ENCODE results near the gene TGFB3. TPM values are rescaled to one million over a fixed set of nuclear protein-coding genes. Genes with fewer than 3 reads are reported as not detected.

The TGFB3 gene
- total RNA-seq, 6 donors from 2014 or later, result 6.5 to 28.6 (median 12.3) TPM

GRCh38 chr14:75990297-75990696, 8.5 kb upstream of the TGFB3 start:
- 88 to 90% methylated on average over 4 of the region's 4 CpGs for WGBS, 2 donors
- TF ChIP-seq CTCF (IDR thresholded peaks at IDR 0.05), result no peak
- no peak for TF ChIP-seq POLR2AphosphoS5 (IDR thresholded peaks at IDR 0.05)
- no peak for TF ChIP-seq POLR2A (IDR thresholded peaks at IDR 0.05)
- TF ChIP-seq EP300 (IDR thresholded peaks at IDR 0.05), result no peak
- peaks cover 12 to 21% (median 16%) of the 10 kb centered on the region in 4 donors for H3K4me1 ChIP-seq
- H3K27me3 ChIP-seq, result no peaks in the 10 kb centered on the region
- no peak overlapping the region for H3K4me3 ChIP-seq
- no peak for DNase-seq
- peaks cover 0 to 12% (median 0%) of the 10 kb centered on the region in 4 donors for H3K36me3 ChIP-seq
- no peak for ATAC-seq (ENCODE audit: low FRiP score in 2 of 2)
- H3K27ac ChIP-seq, result no peak overlapping the region
- no peaks in the 10 kb centered on the region for H3K9me3 ChIP-seq

GRCh38 chr14:75989134-75989533, 7.3 kb upstream of the TGFB3 start:
- DNase-seq (no peak), ATAC-seq (ENCODE audit: low FRiP score in 2 of 2) (peak in 1 of 2 donors; percentile 69)
- peaks cover 15 to 23% (median 21%) of the 10 kb centered on the region in 4 donors for H3K4me1 ChIP-seq
- peaks cover 0 to 9% (median 0%) of the 10 kb centered on the region in 4 donors for H3K36me3 ChIP-seq
- peak; percentile 64 to 97 for TF ChIP-seq POLR2AphosphoS5 (IDR thresholded peaks at IDR 0.05)
- TF ChIP-seq EP300 (IDR thresholded peaks at IDR 0.05), result peak in 3 of 4 donors; percentile 88 to 97 (median 89)
- no peak for TF ChIP-seq POLR2A (IDR thresholded peaks at IDR 0.05)
- no peak for TF ChIP-seq CTCF (IDR thresholded peaks at IDR 0.05)
- H3K9me3 ChIP-seq, result no peaks in the 10 kb centered on the region
- H3K27ac ChIP-seq, result peak overlapping the region; percentile 28 to 83 (median 56)
- 42 to 79% methylated on average over 6 of the region's 6 CpGs for WGBS, 2 donors
- H3K4me3 ChIP-seq, result no peak overlapping the region
- H3K27me3 ChIP-seq, result no peaks in the 10 kb centered on the region

GRCh38 chr14:75987201-75987970, 5.6 kb upstream of the TGFB3 start:
- H3K27me3 ChIP-seq, result no peaks in the 10 kb centered on the region
- ATAC-seq (ENCODE audit: low FRiP score in 2 of 2) (no peak), DNase-seq (no peak)
- no peak overlapping the region for H3K27ac ChIP-seq
- H3K36me3 ChIP-seq, result peaks cover 0 to 4% (median 0%) of the 10 kb centered on the region in 4 donors
- 63 to 64% methylated on average over 3 of the region's 3 CpGs for WGBS, 2 donors
- no peak overlapping the region for H3K4me3 ChIP-seq
- H3K9me3 ChIP-seq, result no peaks in the 10 kb centered on the region
- TF ChIP-seq EP300 (IDR thresholded peaks at IDR 0.05) (no peak), POLR2A (IDR thresholded peaks at IDR 0.05) (no peak), POLR2AphosphoS5 (IDR thresholded peaks at IDR 0.05) (no peak)
- H3K4me1 ChIP-seq, result peaks cover 15 to 28% (median 26%) of the 10 kb centered on the region in 4 donors

GRCh38 chr14:75986439-75986765, 4.6 kb upstream of the TGFB3 start:
- H3K27ac ChIP-seq, result peak overlapping the region in 3 of 4 donors; percentile 81 to 89 (median 84)
- no peak for ATAC-seq (ENCODE audit: low FRiP score in 2 of 2)
- DNase-seq, result no peak
- peak overlapping the region in 3 of 4 donors; percentile 91 to 97 (median 97) for H3K4me3 ChIP-seq
- peaks cover 0 to 4% (median 0%) of the 10 kb centered on the region in 4 donors for H3K36me3 ChIP-seq
- peaks cover 18 to 31% (median 30%) of the 10 kb centered on the region in 4 donors for H3K4me1 ChIP-seq
- H3K9me3 ChIP-seq, result no peaks in the 10 kb centered on the region
- H3K27me3 ChIP-seq, result no peaks in the 10 kb centered on the region
- TF ChIP-seq POLR2AphosphoS5 (IDR thresholded peaks at IDR 0.05) (no peak), EP300 (IDR thresholded peaks at IDR 0.05) (no peak), CTCF (IDR thresholded peaks at IDR 0.05) (no peak), POLR2A (IDR thresholded peaks at IDR 0.05) (no peak)
- 24 to 26% methylated on average over 6 of the region's 6 CpGs for WGBS, 2 donors

GRCh38 chr14:75985618-75986438, 4.0 kb upstream of the TGFB3 start, which contains the start of gene IFT43:
Gene IFT43 (plus strand): TSS chr14:75985763. CDS start chr14:75985787, 24 bp downstream.
- Histone ChIP-seq H3K27me3 (no peaks in the 10 kb centered on the region), H3K9me3 (no peaks in the 10 kb centered on the region), H3K27ac (peak within 1 kb of the TSS; percentile 79 to 89 (median 82)), H3K4me3 (peak within 1 kb of the TSS; percentile 91 to 98 (median 97)), H3K36me3 (peaks cover 0 to 4% (median 0%) of the 10 kb centered on the region in 4 donors), H3K4me1 (peaks cover 24 to 37% (median 36%) of the 10 kb centered on the region in 4 donors)
- TF ChIP-seq POLR2AphosphoS5 (IDR thresholded peaks at IDR 0.05) (peak; percentile 71), CTCF (IDR thresholded peaks at IDR 0.05) (no peak), POLR2A (IDR thresholded peaks at IDR 0.05) (peak in 3 of 4 donors; percentile 17 to 67 (median 33)), EP300 (IDR thresholded peaks at IDR 0.05) (no peak)
- peak; percentile 74 to 81 for ATAC-seq (ENCODE audit: low FRiP score in 2 of 2)
- DNase-seq, result peak; percentile 92
- WGBS, 2 donors, result 1% methylated on average over 20 to 41 of the region's 52 CpGs

Measured in upper lobe of left lung (tissue), 6 donors.